ENCODE measurements around the gene PTGR2. TPM values are rescaled to one million over a fixed set of nuclear protein-coding genes. Genes with fewer than 3 reads are reported as not detected.

Gene PTGR2
- total and polyA plus RNA-seq, 2 donors (not counting 3 experiments of a cell fraction or from before 2014, with no cell fraction given), result 1.1 to 5.6 TPM

- no peaks in the 10 kb centered on the region for H3K27me3 ChIP-seq (ENCODE audit: control insufficient read depth in 2 of 2, insufficient read depth in 2 of 2, low read length in 2 of 2)
- no peaks in the 10 kb centered on the region for H3K9me1 ChIP-seq (replicated peaks; ENCODE audit: control insufficient read depth, extremely low read depth, insufficient read depth, low read length)
- TF ChIP-seq JUN (IDR thresholded peaks at IDR 0.05; ENCODE audit: borderline replicate concordance, insufficient read depth, insufficient read length, low read depth), result no peak
- no peak for TF ChIP-seq POLR2A (IDR thresholded peaks at IDR 0.05; ENCODE audit: low read depth, low read length)
- TF ChIP-seq POLR2AphosphoS5 (IDR thresholded peaks at IDR 0.05; ENCODE audit: insufficient read depth, low read depth, low read length), result no peak
- TF ChIP-seq GATA2 (IDR thresholded peaks at IDR 0.05; ENCODE audit: insufficient read depth, insufficient read length, low read depth, low read length), result no peak
- TF ChIP-seq FOS (IDR thresholded peaks at IDR 0.05; ENCODE audit: borderline replicate concordance, insufficient read depth, low read length), result no peak
- TF ChIP-seq, protein P1, sequence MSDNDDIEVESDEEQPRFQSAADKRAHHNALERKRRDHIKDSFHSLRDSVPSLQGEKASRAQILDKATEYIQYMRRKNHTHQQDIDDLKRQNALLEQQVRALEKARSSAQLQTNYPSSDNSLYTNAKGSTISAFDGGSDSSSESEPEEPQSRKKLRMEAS (IDR thresholded peaks at IDR 0.05; ENCODE audit: insufficient read depth, insufficient read length), result no peak
- TF ChIP-seq, protein P2, sequence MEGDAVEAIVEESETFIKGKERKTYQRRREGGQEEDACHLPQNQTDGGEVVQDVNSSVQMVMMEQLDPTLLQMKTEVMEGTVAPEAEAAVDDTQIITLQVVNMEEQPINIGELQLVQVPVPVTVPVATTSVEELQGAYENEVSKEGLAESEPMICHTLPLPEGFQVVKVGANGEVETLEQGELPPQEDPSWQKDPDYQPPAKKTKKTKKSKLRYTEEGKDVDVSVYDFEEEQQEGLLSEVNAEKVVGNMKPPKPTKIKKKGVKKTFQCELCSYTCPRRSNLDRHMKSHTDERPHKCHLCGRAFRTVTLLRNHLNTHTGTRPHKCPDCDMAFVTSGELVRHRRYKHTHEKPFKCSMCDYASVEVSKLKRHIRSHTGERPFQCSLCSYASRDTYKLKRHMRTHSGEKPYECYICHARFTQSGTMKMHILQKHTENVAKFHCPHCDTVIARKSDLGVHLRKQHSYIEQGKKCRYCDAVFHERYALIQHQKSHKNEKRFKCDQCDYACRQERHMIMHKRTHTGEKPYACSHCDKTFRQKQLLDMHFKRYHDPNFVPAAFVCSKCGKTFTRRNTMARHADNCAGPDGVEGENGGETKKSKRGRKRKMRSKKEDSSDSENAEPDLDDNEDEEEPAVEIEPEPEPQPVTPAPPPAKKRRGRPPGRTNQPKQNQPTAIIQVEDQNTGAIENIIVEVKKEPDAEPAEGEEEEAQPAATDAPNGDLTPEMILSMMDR (IDR thresholded peaks at IDR 0.05; ENCODE audit: extremely low read depth in 1 of 2, insufficient read depth in 1 of 2, low read depth in 1 of 2, low read length in 2 of 2), result no peak
- TF ChIP-seq EZH2 (IDR thresholded peaks at IDR 0.05; ENCODE audit: borderline replicate concordance, low read depth, low read length, severe bottlenecking), result no peak
- no peak for TF ChIP-seq MYC (IDR thresholded peaks at IDR 0.05; ENCODE audit: low read depth, low read length)
- H2AFZ ChIP-seq (ENCODE audit: low read depth, low read length), result no peak overlapping the region
- ChIA-PET CTCF (interaction anchor here (0.8 kb wide), 1 partner anchor 8 kb away, joined by 9 read pairs; the partner anchor contains the start of gene PTGR2), POLR2A (no interaction called here)
- H3K4me3 ChIP-seq (replicated peaks in 1 of 3; ENCODE audit: insufficient read depth in 1 of 3, low read depth in 1 of 3, low read length in 3 of 3), result no peak overlapping the region
- no peaks in the 10 kb centered on the region for H3K79me2 ChIP-seq (ENCODE audit: control insufficient read depth, insufficient read depth, low read length)
- H3K36me3 ChIP-seq (ENCODE audit: control insufficient read depth in 2 of 2, extremely low read depth in 1 of 2, insufficient read depth in 2 of 2, low read length in 2 of 2), result no peaks in the 10 kb centered on the region
- FAIRE-seq (no peak), DNase-seq (ENCODE audit: low read depth, low spot score) (no peak)
- intact Hi-C loops (cut with micrococcal nuclease), result no loop called here
- H4K20me1 ChIP-seq (replicated peaks; ENCODE audit: control insufficient read depth, extremely low read depth, insufficient read depth, low read length), result no peaks in the 10 kb centered on the region
- H3K4me1 ChIP-seq (ENCODE audit: control insufficient read depth, extremely low read depth, insufficient read depth, low read length), result no peaks in the 10 kb centered on the region
- no TSS peak for BruUV-seq (replicated peaks)
- no peak overlapping the region for H3K4me2 ChIP-seq (ENCODE audit: insufficient read depth, low read length)
- H3K9me3 ChIP-seq (replicated peaks; ENCODE audit: control insufficient read depth, insufficient read depth, low read length), result no peaks in the 10 kb centered on the region
- H3K27ac ChIP-seq (ENCODE audit: insufficient read depth, low read depth, low read length), result no peak overlapping the region
- dilution Hi-C loops (cut with MboI; ENCODE audit: extremely low pct_ligation_motif_present, low sequenced_read_pairs), result no loop called here
- H3K9ac ChIP-seq (replicated peaks; ENCODE audit: extremely low read depth, insufficient read depth, low read length), result no peak overlapping the region
These were observed 8.8 kb upstream of the PTGR2 start for GRCh38 chr14:73842851-73843250.

All from endothelial cell of umbilical vein (primary cell).